HEK293T (cell line): ENCODE results near the gene ACADVL.

ENCODE experiments used
- CTCF ChIA-PET: fragments of 350-600 bp; formaldehyde crosslinking; extraction: SDS; loops from one replicate; lab custom pipeline; 2021; ENCODE audit warnings: antibody characterized with exemption, inconsistent platforms; lab: Yijun Ruan, JAX
- POLR2A ChIA-PET: fragments of 350-600 bp; formaldehyde crosslinking; extraction: SDS; loops from one replicate; lab custom pipeline; 2020; ENCODE audit warnings: antibody characterized with exemption, inconsistent platforms; lab: Yijun Ruan, JAX
- DNase-seq: peaks from one replicate; pipeline ENCODE4 v3.0.0; 2012; ENCODE audit warnings: mixed read lengths; ENCODE audit errors: extremely low spot score
- ARNT ChIP-seq: fragments of 450-650 bp; IDR thresholded peaks from 2 replicates; pipeline ENCODE4 v1.6.1; 2017; ENCODE audit warnings: mild to moderate bottlenecking
- BHLHE40 ChIP-seq: fragments of 450-650 bp; IDR thresholded peaks from 2 replicates; pipeline ENCODE4 v1.6.1; 2016; ENCODE audit warnings: mild to moderate bottlenecking, moderate library complexity, borderline replicate concordance
- CTBP1 ChIP-seq: fragments of 450-650 bp; IDR thresholded peaks from 2 replicates; pipeline ENCODE4 v1.6.1; 2016; ENCODE audit warnings: borderline replicate concordance
- ELF4 ChIP-seq: fragments of 450-650 bp; IDR thresholded peaks from 2 replicates; pipeline ENCODE4 v1.6.1; 2017; ENCODE audit warnings: antibody characterized with exemption
- FOXA1 ChIP-seq: fragments of 450-650 bp; IDR thresholded peaks from 2 replicates; pipeline ENCODE4 v1.6.1; 2016; ENCODE audit warnings: mild to moderate bottlenecking
- FOXK2 ChIP-seq: fragments of 450-650 bp; IDR thresholded peaks from 2 replicates; pipeline ENCODE4 v1.6.1; 2016; ENCODE audit warnings: mild to moderate bottlenecking
- FOXM1 ChIP-seq: fragments of 450-650 bp; IDR thresholded peaks from 2 replicates; pipeline ENCODE4 v1.6.1; 2017; ENCODE audit warnings: mild to moderate bottlenecking, borderline replicate concordance
- HDGF ChIP-seq: fragments of 450-650 bp; IDR thresholded peaks from 2 replicates; pipeline ENCODE4 v1.6.1; 2017; ENCODE audit warnings: antibody characterized with exemption, borderline replicate concordance
- L3MBTL2 ChIP-seq: fragments of 450-650 bp; conservative IDR thresholded peaks from 2 replicates; pipeline ENCODE4 v1.6.1; 2016; ENCODE audit warnings: mild to moderate bottlenecking
- LEF1 ChIP-seq: fragments of 450-650 bp; IDR thresholded peaks from 2 replicates; pipeline ENCODE4 v1.6.1; 2017; ENCODE audit warnings: mild to moderate bottlenecking, borderline replicate concordance
- NFRKB ChIP-seq: fragments of 450-650 bp; IDR thresholded peaks from 2 replicates; pipeline ENCODE4 v1.6.1; 2016; ENCODE audit warnings: mild to moderate bottlenecking, moderate library complexity
- PKNOX1 ChIP-seq: fragments of 450-650 bp; IDR thresholded peaks from 2 replicates; pipeline ENCODE4 v1.6.1; 2016
- SP1 ChIP-seq: fragments of 450-650 bp; IDR thresholded peaks from 2 replicates; pipeline ENCODE4 v1.6.1; 2017
- SUZ12 ChIP-seq: fragments of 450-650 bp; IDR thresholded peaks from 2 replicates; pipeline ENCODE4 v1.6.1; 2016; ENCODE audit warnings: mild to moderate bottlenecking
- TARDBP ChIP-seq: fragments of 450-650 bp; IDR thresholded peaks from 2 replicates; pipeline ENCODE4 v1.6.1; 2016
- ZNF384 ChIP-seq: fragments of 450-650 bp; IDR thresholded peaks from 2 replicates; pipeline ENCODE4 v1.6.1; 2016

ACADVL gene

DNA sequence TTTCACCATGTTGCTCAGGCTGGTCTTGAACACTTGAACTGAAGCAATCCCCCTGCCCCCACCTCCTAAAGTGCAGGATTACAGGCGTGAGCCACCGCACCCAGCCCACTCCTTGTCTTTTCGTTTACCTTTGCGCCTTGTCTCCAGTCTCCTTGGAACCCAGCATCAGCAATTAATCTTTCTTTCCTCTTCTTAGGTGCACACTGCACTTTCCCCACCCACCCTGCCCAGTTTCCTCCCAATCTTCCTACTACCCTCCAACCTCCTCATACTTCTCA, 44.0 kb downstream of the ACADVL start:
- POLR2A ChIA-PET: interaction anchor here (0.7 to 1.3 kb wide), 2 partner anchors 24 to 42 kb away, joined by 3 to 4 read pairs; partner anchors contain the start of gene PHF23
- no peak for TF ChIP-seq ELF4
- no peak for TF ChIP-seq ZNF384
- no peak for TF ChIP-seq SUZ12
- TF ChIP-seq ARNT: no peak
- no peak for TF ChIP-seq L3MBTL2
- TF ChIP-seq SP1: no peak
- TF ChIP-seq NFRKB: no peak
- TF ChIP-seq HDGF: no peak
- TF ChIP-seq TARDBP: no peak
- TF ChIP-seq PKNOX1: no peak
- no peak for TF ChIP-seq LEF1
- no peak for TF ChIP-seq BHLHE40
- no peak for TF ChIP-seq FOXM1
- TF ChIP-seq FOXK2: no peak
- CTCF ChIA-PET: interaction anchor here (0.6 to 1.2 kb wide), 3 partner anchors 16 to 341 kb away, joined by 3 to 6 read pairs (median 3); no protein-coding TSS in a partner anchor
- no peak for DNase-seq

GRCh38 chr17:7266784-7267183, 47.0 kb downstream of the ACADVL start:
- DNase-seq: no peak
- TF ChIP-seq PKNOX1 (no peak), L3MBTL2 (no peak), SP1 (no peak), LEF1 (no peak), CTBP1 (no peak), FOXM1 (no peak), ARNT (no peak), SUZ12 (no peak), HDGF (no peak), ELF4 (no peak), FOXA1 (no peak), BHLHE40 (no peak)
- ChIA-PET CTCF (no interaction called here), POLR2A (interaction anchor here (1.0 kb wide), 1 partner anchor 137 kb away, joined by 3 read pairs; the partner anchor contains the start of gene TMEM256)
